A673 (cell line): ENCODE measurements around the gene IRX3.

Source experiments
- EZH2 ChIP-seq: fragments of 200-600 bp; sonication (generic); IDR thresholded peaks from 2 replicates; pipeline ENCODE4 v1.6.1; 2017; ENCODE audit warnings: borderline replicate concordance, low read depth, mild to moderate bottlenecking, mixed read lengths, antibody characterized with exemption, low read length; ENCODE audit not compliant: poor library complexity, severe bottlenecking
- TF ChIP-seq, protein P1 (sequence below): fragments of 300-800, 200-600 bp; sonication (generic); conservative IDR thresholded peaks from 2 replicates; pipeline ENCODE4 v1.5.1; 2017; ENCODE audit warnings: low read depth, mild to moderate bottlenecking, antibody characterized with exemption, low read length, moderate library complexity, mixed read lengths

DNA sequence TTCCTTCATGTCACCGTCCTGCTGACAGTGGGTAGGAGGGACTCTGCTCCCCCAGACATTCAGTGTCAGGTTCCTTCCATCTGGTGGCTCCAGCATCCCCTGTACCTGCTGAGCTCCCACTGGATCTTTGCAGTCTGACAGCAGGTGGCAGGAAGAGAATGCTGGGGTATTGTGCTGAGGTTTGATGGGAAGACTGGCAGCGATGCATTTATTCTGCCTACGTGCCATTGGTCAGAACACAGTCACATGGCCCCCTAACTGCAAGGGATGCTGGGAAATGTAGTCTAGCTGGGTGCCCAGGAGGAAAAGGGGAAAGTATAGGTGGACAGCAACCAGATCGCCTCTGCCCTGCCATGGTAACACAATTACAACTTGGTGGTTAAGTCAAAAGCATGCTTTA, 44.4 kb downstream of the IRX3 start:
- TF ChIP-seq, protein P1, sequence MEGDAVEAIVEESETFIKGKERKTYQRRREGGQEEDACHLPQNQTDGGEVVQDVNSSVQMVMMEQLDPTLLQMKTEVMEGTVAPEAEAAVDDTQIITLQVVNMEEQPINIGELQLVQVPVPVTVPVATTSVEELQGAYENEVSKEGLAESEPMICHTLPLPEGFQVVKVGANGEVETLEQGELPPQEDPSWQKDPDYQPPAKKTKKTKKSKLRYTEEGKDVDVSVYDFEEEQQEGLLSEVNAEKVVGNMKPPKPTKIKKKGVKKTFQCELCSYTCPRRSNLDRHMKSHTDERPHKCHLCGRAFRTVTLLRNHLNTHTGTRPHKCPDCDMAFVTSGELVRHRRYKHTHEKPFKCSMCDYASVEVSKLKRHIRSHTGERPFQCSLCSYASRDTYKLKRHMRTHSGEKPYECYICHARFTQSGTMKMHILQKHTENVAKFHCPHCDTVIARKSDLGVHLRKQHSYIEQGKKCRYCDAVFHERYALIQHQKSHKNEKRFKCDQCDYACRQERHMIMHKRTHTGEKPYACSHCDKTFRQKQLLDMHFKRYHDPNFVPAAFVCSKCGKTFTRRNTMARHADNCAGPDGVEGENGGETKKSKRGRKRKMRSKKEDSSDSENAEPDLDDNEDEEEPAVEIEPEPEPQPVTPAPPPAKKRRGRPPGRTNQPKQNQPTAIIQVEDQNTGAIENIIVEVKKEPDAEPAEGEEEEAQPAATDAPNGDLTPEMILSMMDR, result no peak
- TF ChIP-seq EZH2, result no peak
